Breast epithelium (tissue), 3 donors: ENCODE results near the gene SIN3B.

Experiments
- POLR2A ChIP-seq: fragments of 450-650 bp; IDR thresholded peaks from one replicate; pipeline ENCODE4 v1.6.1; 2016; ENCODE audit warnings: antibody characterized with exemption, mild to moderate bottlenecking, moderate library complexity
- POLR2AphosphoS5 ChIP-seq, 3 donors: sonication (generic); formaldehyde crosslinking; IDR thresholded peaks; one replicate each; pipeline ENCODE4 v1.6.1; 2017; ENCODE audit warnings: antibody characterized with exemption in 3 of 3
- TF ChIP-seq, protein P1 (sequence below), 3 donors: fragments of 450-650 bp; IDR thresholded peaks; one replicate each; pipeline ENCODE4 v1.5.1; 2016 to 2017; ENCODE audit warnings: antibody characterized with exemption in 3 of 3, mild to moderate bottlenecking in 3 of 3, moderate library complexity in 3 of 3

GRCh38 chr19:16886305-16886880, 57.2 kb downstream of the SIN3B start:
- no peak for TF ChIP-seq POLR2A
- TF ChIP-seq, protein P1, sequence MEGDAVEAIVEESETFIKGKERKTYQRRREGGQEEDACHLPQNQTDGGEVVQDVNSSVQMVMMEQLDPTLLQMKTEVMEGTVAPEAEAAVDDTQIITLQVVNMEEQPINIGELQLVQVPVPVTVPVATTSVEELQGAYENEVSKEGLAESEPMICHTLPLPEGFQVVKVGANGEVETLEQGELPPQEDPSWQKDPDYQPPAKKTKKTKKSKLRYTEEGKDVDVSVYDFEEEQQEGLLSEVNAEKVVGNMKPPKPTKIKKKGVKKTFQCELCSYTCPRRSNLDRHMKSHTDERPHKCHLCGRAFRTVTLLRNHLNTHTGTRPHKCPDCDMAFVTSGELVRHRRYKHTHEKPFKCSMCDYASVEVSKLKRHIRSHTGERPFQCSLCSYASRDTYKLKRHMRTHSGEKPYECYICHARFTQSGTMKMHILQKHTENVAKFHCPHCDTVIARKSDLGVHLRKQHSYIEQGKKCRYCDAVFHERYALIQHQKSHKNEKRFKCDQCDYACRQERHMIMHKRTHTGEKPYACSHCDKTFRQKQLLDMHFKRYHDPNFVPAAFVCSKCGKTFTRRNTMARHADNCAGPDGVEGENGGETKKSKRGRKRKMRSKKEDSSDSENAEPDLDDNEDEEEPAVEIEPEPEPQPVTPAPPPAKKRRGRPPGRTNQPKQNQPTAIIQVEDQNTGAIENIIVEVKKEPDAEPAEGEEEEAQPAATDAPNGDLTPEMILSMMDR (IDR thresholded peaks at IDR 0.05) = no peak
- TF ChIP-seq POLR2AphosphoS5 (IDR thresholded peaks at IDR 0.05) = peak in 1 of 3 donors; percentile 90
